PC-3 (cell line): ENCODE results near the gene ZNF358. TPM values are rescaled to one million over a fixed set of nuclear protein-coding genes. Genes with fewer than 3 reads are reported as not detected.
A peak's percentile ranks its signal among the peaks of the same experiment; 100 is the strongest.

Source experiments
- ATAC-seq: fragments of 200-7000 bp; cut with Tn5 transposase; 2 replicates; pipeline ENCODE4 v1.9.1; 2020; ENCODE audit warnings: mild to moderate bottlenecking, moderate library complexity
- BruUV-seq: library from RNA; stranded (reverse); fragments of 400-500 nt; replicated peaks from 2 replicates; lab custom pipeline; 2021; lab: Mats Ljungman, UMichigan
- CTCF ChIA-PET: fragments of 300-600 bp; sonication (Branson Sonifier 250); formaldehyde crosslinking; loops from one replicate; lab custom pipeline; 2022; ENCODE audit warnings: antibody characterized with exemption; lab: Charles Lee
- POLR2A ChIA-PET: fragments of 300-600 bp; sonication (Branson Sonifier 250); formaldehyde crosslinking; loops from one replicate; lab custom pipeline; 2022; ENCODE audit warnings: antibody characterized with exemption; ENCODE audit not compliant: unreplicated experiment; lab: Charles Lee
- DNase-seq: peaks from one replicate; pipeline ENCODE4 v3.0.0-alpha.2; 2015
- H2AFZ ChIP-seq: fragments of 300-600 bp; sonication (generic); 2 replicates; pipeline ENCODE4 v1.6.0; 2016; ENCODE audit warnings: antibody characterized with exemption, low read length
- H3F3A ChIP-seq: fragments of 300-600 bp; sonication (generic); one replicate; pipeline ENCODE4 v1.6.0; 2017; ENCODE audit warnings: antibody characterized with exemption, low read length, control low read depth, mild to moderate bottlenecking; ENCODE audit not compliant: unreplicated experiment
- H3K27ac ChIP-seq: fragments of 300-600 bp; sonication (generic); 2 replicates; pipeline ENCODE4 v1.5.1; 2016; ENCODE audit warnings: mild to moderate bottlenecking, low read length
- H3K27me3 ChIP-seq: fragments of 300-600 bp; sonication (generic); 2 replicates; pipeline ENCODE4 v1.6.1; 2016; ENCODE audit warnings: low read length, mixed read lengths
- H3K36me3 ChIP-seq: fragments of 300-600 bp; sonication (generic); 2 replicates; pipeline ENCODE4 v1.6.1; 2016; ENCODE audit warnings: low read depth, mixed run types, low read length, mixed read lengths
- H3K4me1 ChIP-seq: fragments of 300-600 bp; sonication (generic); 2 replicates; pipeline ENCODE4 v1.5.1; 2016; ENCODE audit warnings: low read length; ENCODE audit not compliant: insufficient read depth
- H3K4me2 ChIP-seq: fragments of 300-600 bp; sonication (generic); 2 replicates; pipeline ENCODE4 v1.6.0; 2016; ENCODE audit warnings: low read length
- H3K4me3 ChIP-seq: fragments of 300-600 bp; sonication (generic); 2 replicates; pipeline ENCODE4 v1.5.1; 2016; ENCODE audit warnings: mild to moderate bottlenecking, low read length, mixed read lengths
- H3K79me2 ChIP-seq: fragments of 300-600 bp; sonication (generic); 2 replicates; pipeline ENCODE4 v1.6.1; 2017; ENCODE audit warnings: low read length, mixed read lengths
- H3K9ac ChIP-seq: fragments of 300-600 bp; sonication (generic); 2 replicates; pipeline ENCODE4 v1.6.0; 2016; ENCODE audit warnings: mild to moderate bottlenecking, low read length
- H3K9me2 ChIP-seq: fragments of 300-600 bp; sonication (generic); replicated peaks from 2 replicates; pipeline ENCODE4 v1.6.1; 2016; ENCODE audit warnings: mixed run types, low read length, mixed read lengths
- H3K9me3 ChIP-seq: fragments of 300-600 bp; sonication (generic); 2 replicates; pipeline ENCODE4 v1.6.1; 2016; ENCODE audit warnings: low read length, mixed read lengths
- H4K20me1 ChIP-seq: fragments of 300-600 bp; sonication (generic); 2 replicates; pipeline ENCODE4 v1.6.1; 2016; ENCODE audit warnings: low read length, mixed read lengths
- EZH2 ChIP-seq: fragments of 300-600 bp; sonication (generic); IDR thresholded peaks from one replicate; pipeline ENCODE4 v1.6.1; 2017; ENCODE audit warnings: antibody characterized with exemption, mild to moderate bottlenecking, low read length; ENCODE audit not compliant: unreplicated experiment
- EZH2phosphoT487 ChIP-seq: fragments of 300-600 bp; sonication (generic); IDR thresholded peaks from 2 replicates; pipeline ENCODE4 v1.6.1; 2018; ENCODE audit warnings: mild to moderate bottlenecking, antibody characterized with exemption, low read length, borderline replicate concordance
- intact Hi-C: fragments of 100-400 bp; cut with micrococcal nuclease; formaldehyde crosslinking; loops from 2 replicates; pipeline ENCODE4 v1.9.0; 2023
- total RNA-seq: library from RNA; depleted of rRNA; stranded (reverse); fragments of >200 nt; gene quantifications from 2 replicates; pipeline ENCODE4 v1.2.3, GENCODE V29; 2014
- TF ChIP-seq, protein P1 (sequence below): fragments of 300-600 bp; sonication (generic); conservative IDR thresholded peaks from 2 replicates; pipeline ENCODE4 v1.5.1; 2017; ENCODE audit warnings: antibody characterized with exemption, low read depth, mild to moderate bottlenecking, low read length

ZNF358 gene
- total RNA-seq, 1 experiment from 2014 or later = 41.6 TPM

GRCh38 chr19:7560255-7560654 lies 44.4 kb downstream of the ZNF358 start:
- no peak for DNase-seq
- CTCF ChIA-PET = no interaction called here

DNA sequence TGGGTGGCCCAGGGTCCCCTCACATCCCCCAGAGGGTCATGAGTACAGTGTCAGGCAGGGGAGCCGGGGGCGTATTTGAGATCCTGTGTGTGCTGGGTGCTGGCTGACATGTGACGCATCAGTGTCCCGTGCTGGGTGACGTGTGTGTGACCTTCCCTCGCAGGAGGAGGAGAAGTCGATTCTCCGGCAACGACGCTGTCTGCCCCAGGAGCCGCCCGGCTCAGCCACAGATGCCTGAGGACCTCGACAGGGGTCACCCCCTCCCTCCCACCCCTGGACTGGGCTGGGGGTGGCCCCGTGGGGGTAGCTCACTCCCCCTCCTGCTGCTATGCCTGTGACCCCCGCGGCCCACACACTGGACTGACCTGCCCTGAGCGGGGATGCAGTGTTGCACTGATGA lies 45.4 kb downstream of the ZNF358 start:
- Histone ChIP-seq H3K79me2 (no peaks in the 10 kb centered on the region), H3K9ac (no peak overlapping the region), H3K4me1 (no peaks in the 10 kb centered on the region), H3K9me3 (no peaks in the 10 kb centered on the region), H3K36me3 (peaks cover 32% of the 10 kb centered on the region), H3K27me3 (no peaks in the 10 kb centered on the region), H4K20me1 (no peaks in the 10 kb centered on the region), H3F3A (no peaks in the 10 kb centered on the region), H3K27ac (no peak overlapping the region), H2AFZ (no peak overlapping the region), H3K4me3 (no peak overlapping the region), H3K9me2 (no peaks in the 10 kb centered on the region), H3K4me2 (no peak overlapping the region)
- DNase-seq = no peak
- TF ChIP-seq, protein P1, sequence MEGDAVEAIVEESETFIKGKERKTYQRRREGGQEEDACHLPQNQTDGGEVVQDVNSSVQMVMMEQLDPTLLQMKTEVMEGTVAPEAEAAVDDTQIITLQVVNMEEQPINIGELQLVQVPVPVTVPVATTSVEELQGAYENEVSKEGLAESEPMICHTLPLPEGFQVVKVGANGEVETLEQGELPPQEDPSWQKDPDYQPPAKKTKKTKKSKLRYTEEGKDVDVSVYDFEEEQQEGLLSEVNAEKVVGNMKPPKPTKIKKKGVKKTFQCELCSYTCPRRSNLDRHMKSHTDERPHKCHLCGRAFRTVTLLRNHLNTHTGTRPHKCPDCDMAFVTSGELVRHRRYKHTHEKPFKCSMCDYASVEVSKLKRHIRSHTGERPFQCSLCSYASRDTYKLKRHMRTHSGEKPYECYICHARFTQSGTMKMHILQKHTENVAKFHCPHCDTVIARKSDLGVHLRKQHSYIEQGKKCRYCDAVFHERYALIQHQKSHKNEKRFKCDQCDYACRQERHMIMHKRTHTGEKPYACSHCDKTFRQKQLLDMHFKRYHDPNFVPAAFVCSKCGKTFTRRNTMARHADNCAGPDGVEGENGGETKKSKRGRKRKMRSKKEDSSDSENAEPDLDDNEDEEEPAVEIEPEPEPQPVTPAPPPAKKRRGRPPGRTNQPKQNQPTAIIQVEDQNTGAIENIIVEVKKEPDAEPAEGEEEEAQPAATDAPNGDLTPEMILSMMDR = no peak
- no peak for TF ChIP-seq EZH2phosphoT487
- no peak for TF ChIP-seq EZH2
- ChIA-PET CTCF (no interaction called here), POLR2A (no interaction called here)
- no peak for ATAC-seq
- no TSS peak for BruUV-seq
- intact Hi-C loops = no loop called here

More at GRCh38 chr19:7560255-7560654, 44.4 kb downstream of the ZNF358 start:
- intact Hi-C loops = no loop called here
- Histone ChIP-seq H3K4me1 (no peaks in the 10 kb centered on the region), H4K20me1 (no peaks in the 10 kb centered on the region), H3K9me2 (no peaks in the 10 kb centered on the region), H3F3A (no peaks in the 10 kb centered on the region), H3K9me3 (no peaks in the 10 kb centered on the region), H3K27ac (no peak overlapping the region), H3K9ac (no peak overlapping the region), H3K27me3 (no peaks in the 10 kb centered on the region), H3K4me2 (no peak overlapping the region), H3K4me3 (no peak overlapping the region), H2AFZ (no peak overlapping the region), H3K36me3 (peaks cover 41% of the 10 kb centered on the region), H3K79me2 (no peaks in the 10 kb centered on the region)
- BruUV-seq = no TSS peak
- POLR2A ChIA-PET = no interaction called here
- TF ChIP-seq EZH2 = no peak
- peak; percentile 12; the same call in 1 of the 2 replicates for ATAC-seq

DNA sequence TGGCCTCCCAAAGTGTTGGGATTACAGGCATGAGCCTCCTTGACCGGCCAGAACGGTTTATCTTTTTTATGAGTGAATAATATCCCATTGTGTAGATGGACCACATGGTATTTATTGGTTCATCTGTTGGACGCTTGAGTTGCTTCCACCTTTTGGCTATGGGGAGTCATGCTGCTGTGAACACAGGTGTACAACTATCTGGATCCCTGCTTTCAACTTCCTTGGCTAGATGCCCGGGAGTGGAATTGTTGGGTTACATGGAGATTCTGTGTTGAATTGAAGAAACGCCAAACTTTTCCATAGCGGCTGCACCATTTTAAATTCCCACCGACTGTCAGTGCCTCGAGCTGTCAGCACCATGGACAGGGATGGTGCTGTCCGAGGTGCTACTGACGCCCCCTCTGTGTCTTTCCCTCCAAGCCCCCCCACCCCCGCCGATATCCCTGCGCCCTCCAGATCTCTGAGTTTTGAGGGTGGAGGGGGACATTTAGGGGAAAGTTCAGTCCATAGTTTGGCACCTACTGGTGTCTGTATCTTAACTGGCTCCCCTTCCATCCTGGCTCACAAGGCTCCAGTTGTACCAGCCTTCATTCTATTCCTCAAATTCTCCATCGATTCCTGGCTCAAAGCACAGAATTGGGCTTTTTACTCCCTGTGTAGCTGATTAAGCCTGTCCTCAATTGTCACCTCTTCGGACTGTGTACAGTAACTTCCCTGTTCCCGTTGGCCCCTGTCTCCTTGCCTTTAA lies 46.9 kb downstream of the ZNF358 start:
- Histone ChIP-seq H3K4me2 (no peak overlapping the region), H3K36me3 (peaks cover 18% of the 10 kb centered on the region), H3K79me2 (no peaks in the 10 kb centered on the region), H4K20me1 (no peaks in the 10 kb centered on the region), H3K27ac (no peak overlapping the region), H3K9ac (no peak overlapping the region), H3K4me1 (no peaks in the 10 kb centered on the region), H3F3A (no peaks in the 10 kb centered on the region), H3K4me3 (no peak overlapping the region), H3K9me2 (no peaks in the 10 kb centered on the region), H3K27me3 (no peaks in the 10 kb centered on the region), H3K9me3 (no peaks in the 10 kb centered on the region), H2AFZ (no peak overlapping the region)
- ChIA-PET POLR2A (no interaction called here), CTCF (interaction anchor here (0.6 kb wide), 2 partner anchors 47 to 67 kb away, joined by 3 to 4 read pairs; partner anchors contain the start of gene ZNF358)
- ATAC-seq = no peak
- BruUV-seq = no TSS peak
- DNase-seq = peak; percentile 58
- TF ChIP-seq EZH2 = no peak
- TF ChIP-seq, protein P1 = no peak
- TF ChIP-seq EZH2phosphoT487 = no peak
- intact Hi-C loops = no loop called here
